Suprapubic skin (tissue), 4 donors: ENCODE data around the gene TRMT2A. TPM values are rescaled to one million over a fixed set of nuclear protein-coding genes. Genes with fewer than 3 reads are reported as not detected.
A peak's percentile ranks its signal among the peaks of the same experiment; 100 is the strongest.

Experiments
- DNase-seq, 2 donors: peaks; one replicate each; pipeline ENCODE4 v3.0.0-alpha.2; 2019; ENCODE audit warnings: low spot score in 2 of 2
- H3K27ac ChIP-seq: fragments of 200-600 bp; sonication (generic); one replicate; pipeline ENCODE4 v1.5.1; 2019
- H3K27me3 ChIP-seq: fragments of 200-600 bp; sonication (generic); one replicate; pipeline ENCODE4 v1.5.1; 2019
- H3K36me3 ChIP-seq: fragments of 200-600 bp; sonication (generic); one replicate; pipeline ENCODE4 v1.5.1; 2019
- H3K4me1 ChIP-seq: fragments of 200-600 bp; sonication (generic); one replicate; pipeline ENCODE4 v1.5.1; 2019
- H3K4me3 ChIP-seq: fragments of 200-600 bp; sonication (generic); one replicate; pipeline ENCODE4 v1.5.1; 2019; ENCODE audit warnings: mild to moderate bottlenecking
- H3K9me3 ChIP-seq: fragments of 200-600 bp; sonication (generic); one replicate; pipeline ENCODE4 v1.5.1; 2019
- EP300 ChIP-seq: sonication (generic); formaldehyde crosslinking; IDR thresholded peaks from one replicate; pipeline ENCODE4 v1.6.1; 2017; ENCODE audit warnings: antibody characterized with exemption
- POLR2A ChIP-seq, 2 donors: fragments of 450-650 bp; IDR thresholded peaks; one replicate each; pipeline ENCODE4 v1.6.1; 2017; ENCODE audit warnings: antibody characterized with exemption in 2 of 2, mild to moderate bottlenecking in 2 of 2, moderate library complexity in 2 of 2
- POLR2AphosphoS5 ChIP-seq, 3 donors: sonication (generic); formaldehyde crosslinking; IDR thresholded peaks; one replicate each; pipeline ENCODE4 v1.6.1; 2017; ENCODE audit warnings: antibody characterized with exemption in 3 of 3
- WGBS: methylation state at CpG from one replicate; pipeline ENCODE4 v1.1.5; 2018; 5-methylcytosine and 5-hydroxymethylcytosine counted together
- total RNA-seq, 4 donors: library from RNA; depleted of rRNA; stranded (reverse); fragments of >200 nt; gene quantifications; one replicate each; pipeline ENCODE4 v1.1.0, GENCODE V29; 2016
- TF ChIP-seq, protein P1 (sequence below), 2 donors: fragments of 200-600 bp in 1 of 2; fragments of 450-650 bp in 1 of 2; sonication (generic) in 1 of 2; IDR thresholded peaks; one replicate each; pipeline ENCODE4 v1.5.1; 2016 to 2019; ENCODE audit warnings: antibody characterized with exemption in 2 of 2, mild to moderate bottlenecking in 1 of 2, moderate library complexity in 1 of 2

Gene TRMT2A
- total RNA-seq, 4 donors from 2014 or later: 52.0 to 98.6 (median 55.7) TPM

DNA sequence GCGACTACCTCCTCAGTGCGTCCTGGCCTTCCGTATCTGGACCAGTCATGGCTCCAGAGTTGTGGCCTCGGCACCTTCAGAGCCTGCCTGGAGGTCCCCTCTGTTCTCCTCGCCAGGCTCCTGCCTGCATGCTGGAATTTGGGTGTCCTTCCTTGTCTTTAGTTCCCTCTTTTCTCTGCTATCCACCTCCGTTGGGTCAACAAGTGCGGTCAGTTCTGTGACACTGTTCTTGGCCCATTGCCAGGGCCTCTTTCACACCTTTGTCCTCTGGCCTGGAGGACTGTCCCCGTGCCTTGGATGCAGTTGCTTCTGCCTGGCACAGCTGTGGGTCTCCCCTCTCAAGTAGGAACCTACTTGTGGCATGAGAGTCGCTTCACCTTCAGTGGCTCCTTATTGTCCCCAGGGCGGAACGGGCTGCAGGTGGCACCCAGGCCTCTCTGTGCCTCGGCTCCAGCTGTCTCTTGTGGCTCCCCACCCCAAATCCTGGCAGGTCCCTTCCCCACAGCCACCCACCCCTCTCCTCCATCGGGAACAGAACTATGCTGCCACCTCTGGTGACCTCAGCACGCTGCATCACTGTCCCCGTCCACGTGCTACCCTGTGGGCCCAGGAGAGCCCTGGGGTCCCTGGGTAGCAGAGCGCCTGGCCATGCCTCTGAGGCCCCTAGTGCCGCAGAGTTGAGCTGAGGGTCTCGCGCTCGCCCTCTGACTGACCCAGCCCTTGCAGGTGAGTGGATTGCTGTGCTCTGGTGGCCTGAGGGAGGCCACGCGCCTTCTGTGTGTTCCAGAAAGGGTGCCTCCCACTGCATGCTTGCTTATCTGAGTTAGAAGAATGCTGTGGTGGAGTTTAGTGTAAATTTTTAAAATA lies 32.2 kb downstream of the TRMT2A start:
- Histone ChIP-seq H3K27me3 (no peaks in the 10 kb centered on the region), H3K27ac (no peak overlapping the region), H3K9me3 (no peaks in the 10 kb centered on the region), H3K4me3 (no peak overlapping the region), H3K4me1 (peaks cover 42% of the 10 kb centered on the region), H3K36me3 (peaks cover 43% of the 10 kb centered on the region)
- TF ChIP-seq, protein P1, sequence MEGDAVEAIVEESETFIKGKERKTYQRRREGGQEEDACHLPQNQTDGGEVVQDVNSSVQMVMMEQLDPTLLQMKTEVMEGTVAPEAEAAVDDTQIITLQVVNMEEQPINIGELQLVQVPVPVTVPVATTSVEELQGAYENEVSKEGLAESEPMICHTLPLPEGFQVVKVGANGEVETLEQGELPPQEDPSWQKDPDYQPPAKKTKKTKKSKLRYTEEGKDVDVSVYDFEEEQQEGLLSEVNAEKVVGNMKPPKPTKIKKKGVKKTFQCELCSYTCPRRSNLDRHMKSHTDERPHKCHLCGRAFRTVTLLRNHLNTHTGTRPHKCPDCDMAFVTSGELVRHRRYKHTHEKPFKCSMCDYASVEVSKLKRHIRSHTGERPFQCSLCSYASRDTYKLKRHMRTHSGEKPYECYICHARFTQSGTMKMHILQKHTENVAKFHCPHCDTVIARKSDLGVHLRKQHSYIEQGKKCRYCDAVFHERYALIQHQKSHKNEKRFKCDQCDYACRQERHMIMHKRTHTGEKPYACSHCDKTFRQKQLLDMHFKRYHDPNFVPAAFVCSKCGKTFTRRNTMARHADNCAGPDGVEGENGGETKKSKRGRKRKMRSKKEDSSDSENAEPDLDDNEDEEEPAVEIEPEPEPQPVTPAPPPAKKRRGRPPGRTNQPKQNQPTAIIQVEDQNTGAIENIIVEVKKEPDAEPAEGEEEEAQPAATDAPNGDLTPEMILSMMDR (IDR thresholded peaks at IDR 0.05): peak in 1 of 2 donors; percentile 22
- no peak for TF ChIP-seq EP300
- 74% methylated on average over 20 of the region's 23 CpGs for WGBS
- DNase-seq: no peak

DNA sequence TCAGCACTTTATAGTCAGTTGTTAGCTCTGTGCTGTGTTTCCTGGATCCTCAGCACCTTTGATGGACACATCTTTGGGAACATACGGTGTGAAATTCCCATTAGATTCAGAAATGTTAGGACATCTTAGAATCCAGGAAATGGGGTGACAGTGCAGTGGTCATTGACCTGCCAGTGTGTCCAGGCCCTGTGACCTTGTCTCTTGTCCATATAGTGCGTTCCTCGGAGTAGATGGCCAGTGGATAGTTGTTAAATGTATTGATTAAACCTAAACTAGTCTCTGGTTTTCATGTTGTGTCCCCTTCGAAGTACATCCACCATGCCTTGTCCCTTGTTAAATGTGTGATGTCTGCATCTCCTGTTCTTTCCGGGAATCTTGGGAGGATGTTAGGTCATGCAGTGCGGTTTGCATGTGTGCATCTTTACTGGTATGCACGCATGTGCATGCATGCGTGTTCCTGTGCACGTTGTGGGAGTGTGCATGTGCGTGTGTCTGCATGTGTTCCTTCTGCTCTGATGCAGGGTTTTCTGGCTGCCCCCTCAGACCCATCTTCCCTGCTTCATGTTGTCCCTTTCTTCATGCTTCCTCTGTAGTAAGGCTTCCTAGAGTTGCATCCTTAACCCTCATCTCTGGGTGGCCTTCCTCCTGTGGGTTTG lies 33.0 kb downstream of the TRMT2A start:
- Histone ChIP-seq H3K36me3 (peaks cover 36% of the 10 kb centered on the region), H3K4me1 (peaks cover 47% of the 10 kb centered on the region), H3K4me3 (no peak overlapping the region), H3K27ac (no peak overlapping the region), H3K9me3 (no peaks in the 10 kb centered on the region), H3K27me3 (no peaks in the 10 kb centered on the region)
- DNase-seq: no peak
- 64% methylated on average over 10 of the region's 10 CpGs for WGBS
- no peak for TF ChIP-seq POLR2A (IDR thresholded peaks at IDR 0.05)
- no peak for TF ChIP-seq EP300
- TF ChIP-seq, protein P1 (IDR thresholded peaks at IDR 0.05): no peak
- no peak for TF ChIP-seq POLR2AphosphoS5 (IDR thresholded peaks at IDR 0.05)

DNA sequence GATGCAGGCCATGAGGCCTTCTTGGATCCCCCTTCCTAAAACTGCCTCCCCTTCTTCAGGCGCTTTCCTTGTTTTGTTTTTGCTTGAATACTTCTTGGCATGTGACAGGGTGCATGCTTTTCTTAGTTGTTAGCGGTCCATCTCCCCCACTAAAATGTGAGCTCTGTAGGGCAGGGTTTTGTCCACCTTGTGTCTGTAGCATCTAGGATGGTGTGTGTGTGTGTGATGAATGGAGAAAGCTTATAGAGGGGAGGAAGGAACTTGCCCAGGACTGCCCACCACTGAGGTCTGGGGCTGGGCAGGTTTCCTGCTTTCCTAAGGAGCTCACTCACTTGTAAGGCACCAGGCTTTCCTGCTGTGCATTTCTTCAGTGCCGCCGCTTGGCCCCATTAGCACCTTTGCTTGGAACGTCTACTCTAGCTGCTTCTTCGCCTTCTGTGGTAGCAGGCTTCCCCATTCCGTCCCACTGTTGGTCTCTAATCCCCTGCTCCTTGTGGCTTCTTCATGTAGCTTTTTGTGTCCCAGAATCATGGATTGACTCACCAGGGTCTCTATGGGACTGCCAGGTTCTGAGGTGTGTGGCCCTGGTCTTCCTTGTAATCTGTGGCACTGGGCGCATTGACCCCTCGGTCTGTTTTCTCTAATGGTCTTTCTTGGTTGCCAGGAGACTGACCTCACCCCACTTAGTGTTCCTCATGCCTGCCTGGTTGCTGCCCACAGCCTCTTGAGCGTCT lies 33.7 kb downstream of the TRMT2A start:
- Histone ChIP-seq H3K9me3 (no peaks in the 10 kb centered on the region), H3K27ac (no peak overlapping the region), H3K36me3 (peaks cover 29% of the 10 kb centered on the region), H3K4me3 (no peak overlapping the region), H3K4me1 (peaks cover 48% of the 10 kb centered on the region), H3K27me3 (no peaks in the 10 kb centered on the region)
- TF ChIP-seq POLR2AphosphoS5 (IDR thresholded peaks at IDR 0.05): no peak
- no peak for TF ChIP-seq EP300
- TF ChIP-seq, protein P1 (IDR thresholded peaks at IDR 0.05): no peak
- TF ChIP-seq POLR2A (IDR thresholded peaks at IDR 0.05): no peak
- no peak for DNase-seq
- WGBS: 82% methylated on average over 10 of the region's 10 CpGs

DNA sequence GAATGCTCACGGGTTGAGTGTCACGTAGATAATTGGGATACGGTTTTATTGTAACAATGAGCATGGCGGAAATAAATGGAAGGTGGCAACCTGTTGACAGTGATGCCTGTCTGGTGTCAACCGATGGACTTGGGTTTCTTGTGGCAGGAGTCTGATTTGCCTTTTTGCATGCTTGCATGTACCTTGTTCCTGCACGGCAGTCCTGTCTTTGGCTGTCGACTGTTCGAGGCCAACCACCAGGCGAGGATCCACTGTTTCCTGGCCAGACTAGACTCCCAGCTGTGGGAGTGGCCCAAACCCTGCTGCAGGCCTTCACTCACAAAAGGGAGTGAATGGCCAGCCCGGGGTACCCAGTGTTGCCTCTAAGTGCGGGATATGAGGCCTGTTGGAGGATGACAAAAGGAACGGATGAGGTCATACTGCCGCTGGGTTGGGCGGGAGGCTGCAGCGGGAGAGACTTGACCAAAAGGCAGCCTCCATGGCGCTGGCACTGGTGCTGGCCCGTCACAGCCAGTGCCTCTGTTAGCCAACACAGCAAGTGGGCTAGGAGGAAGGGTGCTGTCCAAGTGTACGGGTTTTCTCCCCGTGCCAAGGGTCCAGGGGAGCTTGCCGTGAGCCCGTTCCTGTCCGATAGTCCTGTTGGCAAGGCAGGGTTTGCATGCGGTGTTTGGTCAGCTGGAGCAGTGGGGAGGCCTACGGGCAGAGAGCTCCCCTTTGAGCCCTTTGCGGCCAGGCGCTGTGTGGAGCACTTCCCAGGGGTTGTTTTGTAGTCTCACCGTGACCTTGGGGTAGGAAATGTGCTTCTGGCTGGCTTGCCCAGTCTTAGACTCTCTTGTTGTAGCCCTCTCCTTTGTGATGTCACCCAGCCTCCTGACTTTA lies 36.0 kb downstream of the TRMT2A start:
- DNase-seq: no peak
- 12% methylated on average over 23 of the region's 27 CpGs for WGBS
- H3K36me3 ChIP-seq: peaks cover 6% of the 10 kb centered on the region
- TF ChIP-seq EP300: no peak
- TF ChIP-seq POLR2AphosphoS5 (IDR thresholded peaks at IDR 0.05): no peak
- TF ChIP-seq, protein P1 (IDR thresholded peaks at IDR 0.05): no peak
- TF ChIP-seq POLR2A (IDR thresholded peaks at IDR 0.05): no peak
- peak overlapping the region; percentile 81 for H3K4me3 ChIP-seq
- H3K9me3 ChIP-seq: no peaks in the 10 kb centered on the region
- no peaks in the 10 kb centered on the region for H3K27me3 ChIP-seq
- H3K4me1 ChIP-seq: peaks cover 48% of the 10 kb centered on the region
- H3K27ac ChIP-seq: peak overlapping the region; percentile 97
